ENCODE results near the gene ZSCAN5A.
A peak's percentile ranks its signal among the peaks of the same experiment; 100 is the strongest.

The ZSCAN5A gene

DNA sequence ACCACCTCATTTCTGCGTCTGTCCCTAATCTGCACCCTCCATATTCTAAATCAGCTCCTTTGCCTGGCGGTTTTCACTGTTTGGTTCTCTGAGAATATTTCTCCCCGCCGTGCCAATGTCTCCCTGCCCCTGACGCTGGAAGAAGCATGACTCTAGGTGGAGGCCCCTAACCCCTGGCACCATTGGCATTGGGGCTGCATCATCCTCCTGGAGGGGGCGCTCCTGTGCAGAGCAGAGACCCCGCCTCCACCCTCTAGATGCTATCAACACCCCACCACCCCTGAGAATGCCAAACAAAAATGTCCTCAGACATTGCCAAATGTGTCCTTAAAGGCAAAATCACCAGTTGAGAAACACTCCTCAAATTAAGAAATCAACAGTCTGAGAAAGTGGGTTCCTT lies 123.5 kb downstream of the ZSCAN5A start:
- Histone ChIP-seq H3K27ac (ENCODE audit: extremely low read depth, low read depth, low read length) (no peak overlapping the region), H3K36me3 (ENCODE audit: control insufficient read depth in 2 of 2, insufficient read depth in 1 of 2, low read length in 2 of 2) (no peaks in the 10 kb centered on the region), H3K4me3 (ENCODE audit: low read depth, low read length) (no peak overlapping the region), H3K9me3 (ENCODE audit: control insufficient read depth, insufficient read depth, low read depth, low read length) (no peaks in the 10 kb centered on the region), H3K4me1 (ENCODE audit: control insufficient read depth, insufficient read depth, low read length) (no peaks in the 10 kb centered on the region)
- ChIA-PET CTCF (interaction anchor here (0.6 kb wide), 1 partner anchor 67 kb away, joined by 3 read pairs; no protein-coding TSS in a partner anchor), POLR2A (no interaction called here)
- no peak for TF ChIP-seq ZNF600 (tag by site-specific recombination; IDR thresholded peaks at IDR 0.05)
- TF ChIP-seq ZNF302 (tag by site-specific recombination; IDR thresholded peaks at IDR 0.05; ENCODE audit: low read depth), result no peak
- TF ChIP-seq TCF7L2 (IDR thresholded peaks at IDR 0.05; ENCODE audit: borderline replicate concordance, low read depth, low read length), result no peak
- TF ChIP-seq, protein P1, sequence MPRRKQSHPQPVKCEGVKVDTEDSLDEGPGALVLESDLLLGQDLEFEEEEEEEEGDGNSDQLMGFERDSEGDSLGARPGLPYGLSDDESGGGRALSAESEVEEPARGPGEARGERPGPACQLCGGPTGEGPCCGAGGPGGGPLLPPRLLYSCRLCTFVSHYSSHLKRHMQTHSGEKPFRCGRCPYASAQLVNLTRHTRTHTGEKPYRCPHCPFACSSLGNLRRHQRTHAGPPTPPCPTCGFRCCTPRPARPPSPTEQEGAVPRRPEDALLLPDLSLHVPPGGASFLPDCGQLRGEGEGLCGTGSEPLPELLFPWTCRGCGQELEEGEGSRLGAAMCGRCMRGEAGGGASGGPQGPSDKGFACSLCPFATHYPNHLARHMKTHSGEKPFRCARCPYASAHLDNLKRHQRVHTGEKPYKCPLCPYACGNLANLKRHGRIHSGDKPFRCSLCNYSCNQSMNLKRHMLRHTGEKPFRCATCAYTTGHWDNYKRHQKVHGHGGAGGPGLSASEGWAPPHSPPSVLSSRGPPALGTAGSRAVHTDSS (tag by site-specific recombination; IDR thresholded peaks at IDR 0.05), result no peak
- TF ChIP-seq SETDB1 (IDR thresholded peaks at IDR 0.05; ENCODE audit: insufficient read length, low read length), result no peak
- no peak for TF ChIP-seq GLIS2 (tag by site-specific recombination; IDR thresholded peaks at IDR 0.05)
- TF ChIP-seq, protein P2, sequence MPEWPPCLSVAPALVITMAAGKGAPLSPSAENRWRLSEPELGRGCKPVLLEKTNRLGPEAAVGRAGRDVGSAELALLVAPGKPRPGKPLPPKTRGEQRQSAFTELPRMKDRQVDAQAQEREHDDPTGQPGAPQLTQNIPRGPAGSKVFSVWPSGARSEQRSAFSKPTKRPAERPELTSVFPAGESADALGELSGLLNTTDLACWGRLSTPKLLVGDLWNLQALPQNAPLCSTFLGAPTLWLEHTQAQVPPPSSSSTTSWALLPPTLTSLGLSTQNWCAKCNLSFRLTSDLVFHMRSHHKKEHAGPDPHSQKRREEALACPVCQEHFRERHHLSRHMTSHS (tag by site-specific recombination; IDR thresholded peaks at IDR 0.05), result no peak
- TF ChIP-seq, protein P3, sequence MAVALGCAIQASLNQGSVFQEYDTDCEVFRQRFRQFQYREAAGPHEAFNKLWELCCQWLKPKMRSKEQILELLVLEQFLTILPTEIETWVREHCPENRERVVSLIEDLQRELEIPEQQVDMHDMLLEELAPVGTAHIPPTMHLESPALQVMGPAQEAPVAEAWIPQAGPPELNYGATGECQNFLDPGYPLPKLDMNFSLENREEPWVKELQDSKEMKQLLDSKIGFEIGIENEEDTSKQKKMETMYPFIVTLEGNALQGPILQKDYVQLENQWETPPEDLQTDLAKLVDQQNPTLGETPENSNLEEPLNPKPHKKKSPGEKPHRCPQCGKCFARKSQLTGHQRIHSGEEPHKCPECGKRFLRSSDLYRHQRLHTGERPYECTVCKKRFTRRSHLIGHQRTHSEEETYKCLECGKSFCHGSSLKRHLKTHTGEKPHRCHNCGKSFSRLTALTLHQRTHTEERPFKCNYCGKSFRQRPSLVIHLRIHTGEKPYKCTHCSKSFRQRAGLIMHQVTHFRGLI (tag by site-specific recombination; IDR thresholded peaks at IDR 0.05), result no peak
- no peak for TF ChIP-seq ZNF48 (tag by site-specific recombination; IDR thresholded peaks at IDR 0.05)
- no peak for TF ChIP-seq GFI1B (tag by site-specific recombination; IDR thresholded peaks at IDR 0.05)

DNA sequence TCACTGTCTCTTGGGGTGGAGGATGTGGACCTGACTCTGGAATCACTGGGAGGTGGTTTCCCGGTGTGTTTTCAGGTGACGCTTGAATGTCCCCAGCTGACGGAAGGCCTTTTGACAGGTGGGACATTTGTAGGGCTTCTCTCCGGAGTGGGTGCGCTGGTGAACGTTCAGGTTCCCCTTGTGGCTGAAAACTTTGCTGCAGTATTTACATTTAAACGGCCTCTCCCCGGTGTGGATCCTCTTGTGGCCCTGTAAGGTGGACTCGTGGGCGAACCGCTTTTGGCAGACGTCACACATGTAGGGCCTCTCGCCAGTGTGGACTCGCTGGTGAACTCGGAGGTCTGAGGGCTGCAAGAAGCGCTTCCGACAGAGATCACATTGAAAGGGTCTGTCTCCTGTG lies 124.9 kb downstream of the ZSCAN5A start:
- Histone ChIP-seq H3K9me3 (ENCODE audit: control insufficient read depth, insufficient read depth, low read depth, low read length) (no peaks in the 10 kb centered on the region), H3K4me1 (ENCODE audit: control insufficient read depth, insufficient read depth, low read length) (no peaks in the 10 kb centered on the region), H3K36me3 (ENCODE audit: control insufficient read depth in 2 of 2, insufficient read depth in 1 of 2, low read length in 2 of 2) (no peaks in the 10 kb centered on the region), H3K27ac (ENCODE audit: extremely low read depth, low read depth, low read length) (no peak overlapping the region), H3K4me3 (ENCODE audit: low read depth, low read length) (no peak overlapping the region)
- POLR2A ChIA-PET, result no interaction called here
- no peak for TF ChIP-seq ZNF529 (tag by site-specific recombination; IDR thresholded peaks at IDR 0.05; ENCODE audit: insufficient replicate concordance)
- no peak for TF ChIP-seq ZNF530 (tag by site-specific recombination; IDR thresholded peaks at IDR 0.05; ENCODE audit: low read depth)
- TF ChIP-seq MEIS1 (CRISPR knock-in tag; IDR thresholded peaks at IDR 0.05; ENCODE audit: borderline replicate concordance), result no peak
- no peak for TF ChIP-seq ZNF747 (tag by site-specific recombination; IDR thresholded peaks at IDR 0.05)
- CTCF ChIA-PET, result interaction anchor here (0.6 to 2.0 kb wide), 3 partner anchors 18 to 471 kb away, joined by 4 to 5 read pairs (median 4); no protein-coding TSS in a partner anchor

DNA sequence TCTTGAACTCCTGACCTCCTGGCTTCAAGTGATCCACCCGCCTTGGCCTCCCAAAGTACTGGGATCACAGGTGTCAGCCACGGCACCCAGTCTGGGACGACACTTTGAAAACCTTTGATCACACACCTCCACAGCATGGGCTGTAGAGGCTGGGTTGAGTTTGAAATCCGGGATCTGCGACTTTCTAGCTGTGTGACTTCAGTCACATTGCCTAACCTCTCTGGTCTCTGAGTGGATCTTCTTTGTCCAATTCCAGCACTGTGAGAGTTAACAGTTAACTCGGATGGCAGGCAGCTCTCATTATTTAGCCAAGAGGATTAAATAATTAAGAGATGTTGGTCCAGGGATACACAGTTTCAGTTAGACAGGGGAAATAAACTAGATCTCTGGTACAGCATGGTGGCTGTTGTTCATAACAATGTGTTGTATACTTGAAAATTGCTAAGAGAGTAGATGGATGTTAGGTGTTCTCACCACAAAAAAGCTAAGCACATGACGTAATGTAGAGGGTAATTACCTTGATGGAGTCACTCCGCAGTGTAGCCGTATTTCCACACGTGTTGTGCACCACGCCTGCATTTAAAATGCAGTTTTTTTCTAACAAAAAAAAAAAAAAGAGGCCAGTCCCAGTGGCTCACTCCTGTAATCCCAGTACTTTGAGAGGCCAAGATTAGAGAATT lies 136.9 kb downstream of the ZSCAN5A start:
- ChIA-PET CTCF (interaction anchor here (0.6 to 2.9 kb wide), 9 partner anchors 14 to 912 kb away, joined by 3 to 10 read pairs (median 4); no protein-coding TSS in a partner anchor), POLR2A (no interaction called here)
- Histone ChIP-seq H3K4me3 (ENCODE audit: low read depth, low read length) (no peak overlapping the region), H3K36me3 (ENCODE audit: control insufficient read depth in 2 of 2, insufficient read depth in 1 of 2, low read length in 2 of 2) (no peaks in the 10 kb centered on the region), H3K4me1 (ENCODE audit: control insufficient read depth, insufficient read depth, low read length) (no peaks in the 10 kb centered on the region), H3K27ac (ENCODE audit: extremely low read depth, low read depth, low read length) (no peak overlapping the region), H3K9me3 (ENCODE audit: control insufficient read depth, insufficient read depth, low read depth, low read length) (no peaks in the 10 kb centered on the region)
- TF ChIP-seq ZNF157 (tag by site-specific recombination; IDR thresholded peaks at IDR 0.05), result no peak
- TF ChIP-seq, protein P3 (tag by site-specific recombination; IDR thresholded peaks at IDR 0.05), result no peak
- TF ChIP-seq ZNF677 (tag by site-specific recombination; IDR thresholded peaks at IDR 0.05), result no peak
- TF ChIP-seq ZNF521 (tag by site-specific recombination; IDR thresholded peaks at IDR 0.05), result no peak
- no peak for TF ChIP-seq GLIS2 (tag by site-specific recombination; IDR thresholded peaks at IDR 0.05)
- TF ChIP-seq ZNF660 (tag by site-specific recombination; IDR thresholded peaks at IDR 0.05), result 0 out of 2 replicates have a peak, but pooled peaks have one; percentile 20
- no peak for TF ChIP-seq TRIM28 (IDR thresholded peaks at IDR 0.05; ENCODE audit: borderline replicate concordance, low read length)
- TF ChIP-seq GLIS1 (tag by site-specific recombination; IDR thresholded peaks at IDR 0.05), result no peak
- peak; percentile 61; the same call in 1 of the 2 replicates for TF ChIP-seq ZSCAN16 (tag by site-specific recombination; IDR thresholded peaks at IDR 0.05)
- TF ChIP-seq, protein P4, sequence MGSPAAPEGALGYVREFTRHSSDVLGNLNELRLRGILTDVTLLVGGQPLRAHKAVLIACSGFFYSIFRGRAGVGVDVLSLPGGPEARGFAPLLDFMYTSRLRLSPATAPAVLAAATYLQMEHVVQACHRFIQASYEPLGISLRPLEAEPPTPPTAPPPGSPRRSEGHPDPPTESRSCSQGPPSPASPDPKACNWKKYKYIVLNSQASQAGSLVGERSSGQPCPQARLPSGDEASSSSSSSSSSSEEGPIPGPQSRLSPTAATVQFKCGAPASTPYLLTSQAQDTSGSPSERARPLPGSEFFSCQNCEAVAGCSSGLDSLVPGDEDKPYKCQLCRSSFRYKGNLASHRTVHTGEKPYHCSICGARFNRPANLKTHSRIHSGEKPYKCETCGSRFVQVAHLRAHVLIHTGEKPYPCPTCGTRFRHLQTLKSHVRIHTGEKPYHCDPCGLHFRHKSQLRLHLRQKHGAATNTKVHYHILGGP (tag by site-specific recombination; IDR thresholded peaks at IDR 0.05), result no peak
- no peak for TF ChIP-seq ZNF423 (tag by site-specific recombination; IDR thresholded peaks at IDR 0.05)
